Suprapubic skin (tissue), 4 donors: Measurements from ENCODE around the gene PIK3R4. TPM values are rescaled to one million over a fixed set of nuclear protein-coding genes. Genes with fewer than 3 reads are reported as not detected.
A peak's percentile ranks its signal among the peaks of the same experiment; 100 is the strongest.

Source experiments
- DNase-seq, 2 donors: peaks; one replicate each; pipeline ENCODE4 v3.0.0-alpha.2; 2019; ENCODE audit warnings: low spot score in 2 of 2
- H3K27ac ChIP-seq: fragments of 200-600 bp; sonication (generic); one replicate; pipeline ENCODE4 v1.5.1; 2019
- H3K27me3 ChIP-seq: fragments of 200-600 bp; sonication (generic); one replicate; pipeline ENCODE4 v1.5.1; 2019
- H3K36me3 ChIP-seq: fragments of 200-600 bp; sonication (generic); one replicate; pipeline ENCODE4 v1.5.1; 2019
- H3K4me1 ChIP-seq: fragments of 200-600 bp; sonication (generic); one replicate; pipeline ENCODE4 v1.5.1; 2019
- H3K4me3 ChIP-seq: fragments of 200-600 bp; sonication (generic); one replicate; pipeline ENCODE4 v1.5.1; 2019; ENCODE audit warnings: mild to moderate bottlenecking
- H3K9me3 ChIP-seq: fragments of 200-600 bp; sonication (generic); one replicate; pipeline ENCODE4 v1.5.1; 2019
- CTCF ChIP-seq, 2 donors: fragments of 200-600 bp in 1 of 2; fragments of 450-650 bp in 1 of 2; sonication (generic) in 1 of 2; IDR thresholded peaks; one replicate each; pipeline ENCODE4 v1.5.1; 2016 to 2019; ENCODE audit warnings: antibody characterized with exemption in 2 of 2, mild to moderate bottlenecking in 1 of 2, moderate library complexity in 1 of 2
- EP300 ChIP-seq: sonication (generic); formaldehyde crosslinking; IDR thresholded peaks from one replicate; pipeline ENCODE4 v1.6.1; 2017; ENCODE audit warnings: antibody characterized with exemption
- POLR2A ChIP-seq, 2 donors: fragments of 450-650 bp; IDR thresholded peaks; one replicate each; pipeline ENCODE4 v1.6.1; 2017; ENCODE audit warnings: antibody characterized with exemption in 2 of 2, mild to moderate bottlenecking in 2 of 2, moderate library complexity in 2 of 2
- POLR2AphosphoS5 ChIP-seq, 3 donors: sonication (generic); formaldehyde crosslinking; IDR thresholded peaks; one replicate each; pipeline ENCODE4 v1.6.1; 2017; ENCODE audit warnings: antibody characterized with exemption in 3 of 3
- WGBS: methylation state at CpG from one replicate; pipeline ENCODE4 v1.1.5; 2018; 5-methylcytosine and 5-hydroxymethylcytosine counted together
- total RNA-seq, 4 donors: library from RNA; depleted of rRNA; stranded (reverse); fragments of >200 nt; gene quantifications; one replicate each; pipeline ENCODE4 v1.1.0, GENCODE V29; 2016

The PIK3R4 gene
- total RNA-seq, 4 donors from 2014 or later = 35.6 to 48.5 (median 39.3) TPM

- Histone ChIP-seq H3K36me3 (no peaks in the 10 kb centered on the region), H3K4me3 (no peak overlapping the region), H3K27ac (no peak overlapping the region), H3K9me3 (no peaks in the 10 kb centered on the region), H3K27me3 (no peaks in the 10 kb centered on the region), H3K4me1 (peaks cover 3% of the 10 kb centered on the region)
- no peak for TF ChIP-seq EP300
- TF ChIP-seq POLR2AphosphoS5 (IDR thresholded peaks at IDR 0.05) = no peak
- no peak for TF ChIP-seq CTCF (IDR thresholded peaks at IDR 0.05)
- TF ChIP-seq POLR2A (IDR thresholded peaks at IDR 0.05) = no peak
- 78% methylated on average over 7 of the region's 7 CpGs for WGBS
- no peak for DNase-seq
Observed at GRCh38 chr3:130758624-130759369, 12.2 kb upstream of the PIK3R4 start.

- DNase-seq = no peak
- Histone ChIP-seq H3K4me3 (no peak overlapping the region), H3K36me3 (no peaks in the 10 kb centered on the region), H3K27me3 (no peaks in the 10 kb centered on the region), H3K27ac (no peak overlapping the region), H3K4me1 (peaks cover 3% of the 10 kb centered on the region), H3K9me3 (no peaks in the 10 kb centered on the region)
- TF ChIP-seq POLR2AphosphoS5 (IDR thresholded peaks at IDR 0.05) = no peak
- TF ChIP-seq EP300 = no peak
- no peak for TF ChIP-seq CTCF (IDR thresholded peaks at IDR 0.05)
- no peak for TF ChIP-seq POLR2A (IDR thresholded peaks at IDR 0.05)
- whole genome bisulfite sequencing = 89% methylated on average over 3 of the region's 3 CpGs
Observed at GRCh38 chr3:130757611-130758150, 11.1 kb upstream of the PIK3R4 start.

- Histone ChIP-seq H3K9me3 (no peaks in the 10 kb centered on the region), H3K27me3 (no peaks in the 10 kb centered on the region), H3K4me1 (peaks cover 3% of the 10 kb centered on the region), H3K4me3 (no peak overlapping the region), H3K27ac (no peak overlapping the region), H3K36me3 (no peaks in the 10 kb centered on the region)
- WGBS = 58% methylated on average over 5 of the region's 5 CpGs
- no peak for TF ChIP-seq EP300
- no peak for TF ChIP-seq CTCF (IDR thresholded peaks at IDR 0.05)
- TF ChIP-seq POLR2AphosphoS5 (IDR thresholded peaks at IDR 0.05) = no peak
- TF ChIP-seq POLR2A (IDR thresholded peaks at IDR 0.05) = no peak
- DNase-seq = no peak
Observed at GRCh38 chr3:130755666-130756065, 9.0 kb upstream of the PIK3R4 start.

- TF ChIP-seq CTCF (IDR thresholded peaks at IDR 0.05) (no peak), EP300 (no peak), POLR2A (IDR thresholded peaks at IDR 0.05) (no peak)
- H3K4me3 ChIP-seq = no peak overlapping the region
- H3K27me3 ChIP-seq = no peaks in the 10 kb centered on the region
- H3K36me3 ChIP-seq = peaks cover 6% of the 10 kb centered on the region
- H3K9me3 ChIP-seq = no peaks in the 10 kb centered on the region
- WGBS = 37% methylated on average over 1 of the region's 1 CpG
- peaks cover 22% of the 10 kb centered on the region for H3K4me1 ChIP-seq
- H3K27ac ChIP-seq = no peak overlapping the region
- no peak for DNase-seq
Observed at GRCh38 chr3:130748981-130749380, 2.4 kb upstream of the PIK3R4 start.

DNA sequence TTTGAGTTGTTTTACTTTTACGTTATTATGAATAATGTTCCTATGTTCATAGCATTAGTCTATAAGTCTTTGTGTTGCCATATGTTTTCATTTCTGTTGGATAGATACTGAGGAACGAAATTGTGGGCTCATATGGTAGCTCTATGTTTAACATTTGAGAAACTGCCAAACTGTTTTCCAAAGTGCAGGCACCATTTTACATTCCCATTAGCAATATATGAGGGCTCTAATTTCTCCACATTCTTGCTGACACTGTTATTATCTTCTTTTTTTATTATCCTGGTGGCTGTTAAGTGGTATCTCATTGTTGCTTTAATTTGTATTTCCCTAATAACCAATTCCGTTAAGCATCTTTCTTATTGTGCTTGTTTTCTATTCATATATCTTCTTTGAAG lies 1.8 kb upstream of the PIK3R4 start:
- 57% methylated on average over 3 of the region's 3 CpGs for WGBS
- DNase-seq = no peak
- Histone ChIP-seq H3K36me3 (peaks cover 6% of the 10 kb centered on the region), H3K27me3 (no peaks in the 10 kb centered on the region), H3K4me3 (peak overlapping the region; percentile 96), H3K9me3 (no peaks in the 10 kb centered on the region), H3K4me1 (peaks cover 27% of the 10 kb centered on the region), H3K27ac (peak overlapping the region; percentile 87)
- TF ChIP-seq CTCF (IDR thresholded peaks at IDR 0.05) (no peak), POLR2A (IDR thresholded peaks at IDR 0.05) (no peak), EP300 (no peak), POLR2AphosphoS5 (IDR thresholded peaks at IDR 0.05) (no peak)
